H1 (cell line): ENCODE results near the gene TMEM14B. TPM values are rescaled to one million over a fixed set of nuclear protein-coding genes. Genes with fewer than 3 reads are reported as not detected.

Experiments
- CTCF ChIA-PET: fragments of 300-600 bp; sonication (Branson Sonifier 250); formaldehyde crosslinking; loops from one replicate; lab custom pipeline; 2021; ENCODE audit not compliant: partially characterized antibody; lab: Charles Lee
- POLR2A ChIA-PET: fragments of 300-600 bp; sonication (Branson Sonifier 250); formaldehyde crosslinking; loops from one replicate; lab custom pipeline; 2021; ENCODE audit warnings: inconsistent platforms; ENCODE audit not compliant: partially characterized antibody; lab: Charles Lee
- DNase-seq, 2 experiments: peaks; one replicate each; pipeline versions ENCODE4 v3.0.0 to v3.0.0-alpha.2; 2010 to 2022; ENCODE audit warnings: low spot score in 2 of 2, low read depth in 1 of 2, mixed read lengths in 1 of 2
- FAIRE-seq: peaks from 2 replicates; lab custom pipeline; 2011; peaks lifted over from hg19 to GRCh38; lab: Jason Lieb, UNC
- H2AFZ ChIP-seq: 2 replicates; pipeline ENCODE4 v1.8.1; 2012; ENCODE audit warnings: low read length, inconsistent platforms
- H2AK5ac ChIP-seq: 2 replicates; pipeline ENCODE4 v1.6.1; 2013; ENCODE audit warnings: low read depth, low read length
- H2BK120ac ChIP-seq: replicated peaks from 2 replicates; pipeline ENCODE3; 2013; ENCODE audit warnings: low read depth, low read length, inconsistent platforms
- H2BK12ac ChIP-seq: 2 replicates; pipeline ENCODE4 v1.6.1; 2013; ENCODE audit warnings: low read depth, low read length
- H2BK15ac ChIP-seq: 2 replicates; pipeline ENCODE4 v1.6.1; 2013; ENCODE audit warnings: low read length
- H2BK20ac ChIP-seq: 2 replicates; pipeline ENCODE4 v1.6.1; 2013; ENCODE audit warnings: low read length
- H2BK5ac ChIP-seq: 2 replicates; pipeline ENCODE4 v1.6.1; 2013; ENCODE audit warnings: low read depth, low read length
- H3K14ac ChIP-seq: 2 replicates; pipeline ENCODE4 v1.6.1; 2013; ENCODE audit warnings: inconsistent platforms; ENCODE audit not compliant: insufficient read length
- H3K18ac ChIP-seq: 2 replicates; pipeline ENCODE4 v1.6.1; 2013; ENCODE audit warnings: low read length; ENCODE audit errors: extremely low read depth
- H3K23ac ChIP-seq: 2 replicates; pipeline ENCODE4 v1.6.1; 2013; ENCODE audit warnings: inconsistent platforms; ENCODE audit not compliant: insufficient read length
- H3K23me2 ChIP-seq: 2 replicates; pipeline ENCODE4 v1.6.1; 2013; ENCODE audit warnings: low read depth, low read length
- H3K27ac ChIP-seq: 2 replicates; pipeline ENCODE4 v1.6.1; 2011; ENCODE audit warnings: low read depth, low read length, inconsistent platforms
- H3K27me3 ChIP-seq, 4 experiments: replicated peaks in 1 of 4; 1 replicate in 1 of 4; 2 replicates in 3 of 4; pipeline versions ENCODE4 v1.6.1 to v1.8.1; 2011 to 2013; ENCODE audit warnings: low read length in 3 of 4, mild to moderate bottlenecking in 3 of 4, inconsistent platforms in 2 of 4, mixed read lengths in 2 of 4, moderate library complexity in 1 of 4; ENCODE audit not compliant: control insufficient read depth in 3 of 4, insufficient read depth in 3 of 4; ENCODE audit errors: extremely low read depth in 1 of 4
- H3K36me3 ChIP-seq, 4 experiments: 2 replicates each; pipeline versions ENCODE4 v1.6.1 to v1.8.1; 2011 to 2013; ENCODE audit warnings: mild to moderate bottlenecking in 4 of 4, low read length in 3 of 4, moderate library complexity in 2 of 4, control low read depth in 1 of 4, inconsistent platforms in 1 of 4; ENCODE audit not compliant: insufficient read depth in 4 of 4, control insufficient read depth in 2 of 4
- H3K4ac ChIP-seq: replicated peaks from 2 replicates; pipeline ENCODE3; 2013; ENCODE audit warnings: low read length, low read depth, mixed read lengths, inconsistent platforms; ENCODE audit not compliant: insufficient read length
- H3K4me1 ChIP-seq, 4 experiments: replicated peaks in 1 of 4; 1 replicate in 1 of 4; 2 replicates in 3 of 4; pipeline versions ENCODE4 v1.6.1 to v1.8.1; 2011 to 2013; ENCODE audit warnings: low read length in 3 of 4, inconsistent platforms in 2 of 4, mixed read lengths in 1 of 4; ENCODE audit not compliant: insufficient read depth in 4 of 4, control insufficient read depth in 3 of 4
- H3K4me2 ChIP-seq, 2 experiments: 2 replicates each; pipeline versions ENCODE4 v1.6.1 to v1.8.1; 2011 to 2013; ENCODE audit warnings: low read depth in 2 of 2, low read length in 2 of 2, control low read depth in 1 of 2, inconsistent platforms in 1 of 2, mild to moderate bottlenecking in 1 of 2; ENCODE audit not compliant: insufficient read depth in 1 of 2
- H3K4me3 ChIP-seq, 4 experiments: fragments of 200-600, 300-600 bp in 1 of 4; sonication (generic), shearing (Covaris generic), sonication (Bioruptor Twin) in 1 of 4; 2 replicates each; pipeline versions ENCODE4 v1.5.1 to v1.8.1; 2011 to 2016; ENCODE audit warnings: low read length in 4 of 4, low read depth in 3 of 4, control low read depth in 2 of 4, inconsistent platforms in 2 of 4, mild to moderate bottlenecking in 2 of 4, mixed read lengths in 1 of 4, moderate library complexity in 1 of 4; ENCODE audit not compliant: insufficient read depth in 2 of 4; ENCODE audit errors: extremely low read depth in 1 of 4
- H3K56ac ChIP-seq: replicated peaks from 2 replicates; pipeline ENCODE3; 2013; ENCODE audit warnings: low read depth, mild to moderate bottlenecking, mixed read lengths, low read length, inconsistent platforms; ENCODE audit not compliant: insufficient read length
- H3K79me1 ChIP-seq: 2 replicates; pipeline ENCODE4 v1.6.1; 2013; ENCODE audit warnings: low read depth, low read length, control low read depth
- H3K79me2 ChIP-seq, 2 experiments: 2 replicates each; pipeline versions ENCODE4 v1.6.1 to v1.8.1; 2012 to 2013; ENCODE audit warnings: low read length in 2 of 2, mild to moderate bottlenecking in 2 of 2, inconsistent platforms in 1 of 2; ENCODE audit not compliant: insufficient read depth in 2 of 2, control insufficient read depth in 1 of 2
- H3K9ac ChIP-seq, 4 experiments: replicated peaks in 1 of 4; 1 replicate in 1 of 4; 2 replicates in 3 of 4; pipeline versions ENCODE4 v1.6.1 to v1.8.1; 2011 to 2013; ENCODE audit warnings: low read depth in 3 of 4, low read length in 3 of 4, control low read depth in 2 of 4, mild to moderate bottlenecking in 2 of 4, moderate library complexity in 2 of 4, inconsistent platforms in 1 of 4; ENCODE audit errors: extremely low read depth in 1 of 4
- H3K9me3 ChIP-seq, 2 experiments: 2 replicates each; pipeline versions ENCODE4 v1.6.1 to v1.8.1; 2012 to 2013; ENCODE audit warnings: mild to moderate bottlenecking in 2 of 2, moderate library complexity in 2 of 2, control low read depth in 1 of 2, inconsistent platforms in 1 of 2, low read depth in 1 of 2, low read length in 1 of 2, mixed read lengths in 1 of 2; ENCODE audit not compliant: insufficient read depth in 2 of 2
- H4K20me1 ChIP-seq, 2 experiments: replicated peaks in 1 of 2; 2 replicates each; pipeline versions ENCODE3 to v1.8.1; 2011 to 2013; ENCODE audit warnings: inconsistent platforms in 2 of 2, low read length in 2 of 2, mild to moderate bottlenecking in 1 of 2; ENCODE audit not compliant: insufficient read depth in 2 of 2, control insufficient read depth in 1 of 2
- H4K5ac ChIP-seq: 2 replicates; pipeline ENCODE4 v1.6.1; 2013; ENCODE audit warnings: low read length, low read depth, mixed read lengths, inconsistent platforms; ENCODE audit not compliant: insufficient read length
- H4K8ac ChIP-seq: 2 replicates; pipeline ENCODE4 v1.8.0; 2013; ENCODE audit warnings: mild to moderate bottlenecking, moderate library complexity, low read length, inconsistent platforms; ENCODE audit not compliant: insufficient read depth; ENCODE audit errors: extremely low read depth
- H4K91ac ChIP-seq: replicated peaks from 2 replicates; pipeline ENCODE3; 2013; ENCODE audit warnings: low read length, mixed read lengths, inconsistent platforms; ENCODE audit not compliant: insufficient read length
- ATF2 ChIP-seq: IDR thresholded peaks from 2 replicates; pipeline ENCODE4 v1.6.1; 2012; ENCODE audit warnings: low read length, inconsistent platforms
- EP300 ChIP-seq, 2 experiments: IDR thresholded peaks; 1 replicate in 1 of 2; 2 replicates in 1 of 2; pipeline ENCODE4 v1.6.1; 2011 to 2012; ENCODE audit warnings: low read depth in 2 of 2, low read length in 2 of 2, mild to moderate bottlenecking in 2 of 2, borderline replicate concordance in 1 of 2, inconsistent platforms in 1 of 2, moderate library complexity in 1 of 2
- RNF2 ChIP-seq: fragments of 200-900, 300-1000 bp; sonication (generic); IDR thresholded peaks from 2 replicates; pipeline ENCODE4 v1.7.1; 2016; ENCODE audit warnings: borderline replicate concordance, low read depth, mild to moderate bottlenecking, antibody characterized with exemption, low read length; ENCODE audit not compliant: poor library complexity, severe bottlenecking; ENCODE audit errors: missing control alignments
- RXRA ChIP-seq: IDR thresholded peaks from 2 replicates; pipeline ENCODE4 v1.6.1; 2011; ENCODE audit warnings: low read depth, mild to moderate bottlenecking, low read length, moderate library complexity; ENCODE audit not compliant: insufficient read depth
- SP4 ChIP-seq: IDR thresholded peaks from 2 replicates; pipeline ENCODE4 v1.6.1; 2012; ENCODE audit warnings: low read length, inconsistent platforms
- TBP ChIP-seq: IDR thresholded peaks from 2 replicates; pipeline ENCODE4 v1.6.1; 2011; ENCODE audit warnings: low read depth, low read length, improper control_type of control experiment
- TCF12 ChIP-seq: IDR thresholded peaks from 2 replicates; pipeline ENCODE4 v1.6.1; 2011; ENCODE audit warnings: low read depth, mild to moderate bottlenecking, low read length
- WGBS, 2 experiments: shearing (Covaris generic) in 1 of 2; methylation state at CpG; one replicate each; pipeline versions ENCODE4 v1.1.6 to v1.1.7; 2013 to 2015; ENCODE audit warnings: low lambda C conversion rate in 2 of 2, mixed read lengths in 2 of 2, inconsistent platforms in 1 of 2, low coverage in 1 of 2, missing lambda C conversion rate in 1 of 2; ENCODE audit not compliant: insufficient replicate concordance in 2 of 2, insufficient coverage in 1 of 2, insufficient read length in 1 of 2; ENCODE audit errors: extremely low coverage in 1 of 2, missing lambda C conversion rate in 1 of 2; 5-methylcytosine and 5-hydroxymethylcytosine counted together
- polyA plus RNA-seq, 7 experiments: library from polyadenylated mRNA; depleted of rRNA in 3 of 7; stranded (reverse) in 5 of 7; unstranded in 2 of 7; fragments of >200 nt in 5 of 7; fragments of 200-250 nt in 2 of 7; gene quantifications; 1 replicate in 5 of 7; 2 replicates in 1 of 7; 4 replicates in 1 of 7; pipeline versions ENCODE4 v1.2.1 to v1.2.3, GENCODE V29; 2011 to 2013; ENCODE audit warnings: missing spikeins in 2 of 7, mixed read lengths in 2 of 7
- total RNA-seq: library from RNA; stranded (reverse); fragmentation: NEBNext Ultra II Directional; extraction: Animal tissue kit (Norgen Biotek cat#: 25700); gene quantifications from 2 replicates; pipeline ENCODE4 v1.2.1, GENCODE V29; 2021

Gene TMEM14B
- total and polyA plus RNA-seq, 2 of the 8 experiments (the other 6 are each of a cell fraction or from before 2014, with no cell fraction given), result 84.6 to 109 TPM

DNA sequence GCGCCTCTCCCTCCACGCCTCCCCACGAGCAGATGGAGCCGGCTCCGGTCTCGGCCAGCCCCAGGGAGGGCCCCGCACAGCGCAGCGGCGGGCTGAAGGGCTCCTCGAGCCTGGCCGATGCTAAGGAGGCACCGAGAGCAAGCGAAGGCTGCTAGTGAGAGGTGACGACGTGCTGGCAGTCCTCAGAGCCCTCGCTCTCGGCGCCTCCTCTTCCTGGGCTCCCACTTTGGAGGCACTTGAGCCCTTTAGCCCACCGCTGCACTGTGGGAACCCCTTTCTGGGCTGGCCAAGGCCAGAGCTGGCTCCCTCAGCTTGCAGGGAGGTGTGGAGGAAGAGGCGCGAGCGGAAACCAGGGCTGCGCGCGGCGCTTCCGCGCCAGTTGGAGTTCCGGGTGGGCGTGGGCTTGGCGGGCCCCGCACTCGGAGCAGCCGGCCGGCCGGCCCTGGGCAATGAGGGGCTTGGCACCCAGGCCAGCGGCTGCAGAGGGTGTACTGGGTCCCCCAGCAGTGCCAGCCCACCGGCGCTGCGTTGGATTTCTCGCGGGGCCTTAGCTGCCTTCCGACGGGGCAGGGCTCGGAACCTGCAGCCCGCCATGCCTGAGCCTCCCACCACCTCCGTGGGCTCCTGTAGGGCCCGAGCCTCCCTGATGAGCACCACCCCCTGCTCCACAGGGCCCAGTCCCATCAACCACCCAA is 27.2 kb upstream of the TMEM14B start:
- peak overlapping the region; percentile 7; the same call in 1 of the 2 replicates for H3K18ac ChIP-seq
- no peak overlapping the region for H2AK5ac ChIP-seq
- no peak overlapping the region for H3K56ac ChIP-seq
- H2AFZ ChIP-seq, result no peak overlapping the region
- no peak overlapping the region for H2BK20ac ChIP-seq
- no peak overlapping the region for H2BK15ac ChIP-seq
- 0 out of 2 replicates have a peak, but pooled peaks cover 6% of the 10 kb centered on the region for H3K79me1 ChIP-seq
- no peak overlapping the region for H3K9ac ChIP-seq
- H4K91ac ChIP-seq, result no peak overlapping the region
- no peak overlapping the region for H3K14ac ChIP-seq
- 98% methylated on average over 47 of the region's 49 CpGs; no CpG with 5 or more reads in 1 of the 2 experiments for WGBS, 2 experiments
- peaks cover 4% of the 10 kb centered on the region; the same call in 1 of the 2 replicates for H3K23me2 ChIP-seq
- FAIRE-seq (no peak), DNase-seq (no peak)
- ChIA-PET POLR2A (interaction anchor here (0.9 to 6.9 kb wide), 7 partner anchors 10 to 138 kb away, joined by 3 to 39 read pairs (median 4); partner anchors contain the start of genes PAK1IP1 and TMEM14B), CTCF (interaction anchor here (1.2 to 2.3 kb wide), 6 partner anchors 12 to 210 kb away, joined by 3 to 6 read pairs (median 4); partner anchors contain the start of genes C6orf52, PAK1IP1 and TMEM14B)
- H3K4me2 ChIP-seq, result no peak overlapping the region
- H3K27ac ChIP-seq, result no peak overlapping the region
- peak overlapping the region; percentile 60; the same call in 1 of the 2 replicates for H2BK5ac ChIP-seq
- H2BK12ac ChIP-seq, result no peak overlapping the region
- no peak overlapping the region for H2BK120ac ChIP-seq
- peaks cover 0 to 8% (median 0%) of the 10 kb centered on the region in 4 experiments; a peak in 2 of 8 replicates for H3K36me3 ChIP-seq
- no peaks in the 10 kb centered on the region for H4K20me1 ChIP-seq
- H3K4me1 ChIP-seq, result peaks cover 0 to 12% (median 4%) of the 10 kb centered on the region in 4 experiments; a peak in 3 of 7 replicates
- peaks cover 0 to 9% of the 10 kb centered on the region in 2 experiments; a peak in 3 of 4 replicates for H3K9me3 ChIP-seq
- no peak overlapping the region for H3K4me3 ChIP-seq
- H3K4ac ChIP-seq, result no peak overlapping the region
- H3K79me2 ChIP-seq, result peaks cover 8 to 18% of the 10 kb centered on the region in 2 experiments; a peak in 3 of 4 replicates
- no peak overlapping the region for H3K23ac ChIP-seq
- H3K27me3 ChIP-seq, result no peaks in the 10 kb centered on the region
- no peak overlapping the region; the same call in 1 of the 2 replicates for H4K8ac ChIP-seq
- no peak overlapping the region for H4K5ac ChIP-seq
- TF ChIP-seq TCF12, result no peak
- TF ChIP-seq RNF2, result no peak
- no peak for TF ChIP-seq TBP
- no peak for TF ChIP-seq SP4
- TF ChIP-seq EP300 (IDR thresholded peaks at IDR 0.05; ENCODE audit: borderline replicate concordance in 1 of 2, low read depth in 2 of 2, low read length in 2 of 2), result no peak
- no peak for TF ChIP-seq ATF2
- TF ChIP-seq RXRA, result no peak
